GM18870 (cell line): Measurements from ENCODE around the gene UVRAG.

ENCODE experiments used
- ATAC-seq: cut with Tn5 transposase; IDR thresholded peaks from one replicate; pipeline ENCODE4 v1.9.1; 2021; ENCODE audit warnings: moderate library complexity; ENCODE audit not compliant: unreplicated experiment

Gene UVRAG

GRCh38 chr11:76177250-76177686 is 362.3 kb downstream of the UVRAG start:
- no peak for ATAC-seq

- ATAC-seq, result no peak
Observed at GRCh38 chr11:76179147-76179546, 364.1 kb downstream of the UVRAG start.

- no peak for ATAC-seq
Observed at GRCh38 chr11:76181371-76181770, 366.4 kb downstream of the UVRAG start.

GRCh38 chr11:76184551-76184993 is 369.6 kb downstream of the UVRAG start:
- no peak for ATAC-seq

GRCh38 chr11:76185511-76185910 is 370.5 kb downstream of the UVRAG start:
- no peak for ATAC-seq

GRCh38 chr11:76185931-76186401 is 371.0 kb downstream of the UVRAG start:
- ATAC-seq, result no peak

GRCh38 chr11:76186776-76187279 is 371.8 kb downstream of the UVRAG start:
- no peak for ATAC-seq

GRCh38 chr11:76188873-76189272 is 373.9 kb downstream of the UVRAG start:
- ATAC-seq, result no peak

GRCh38 chr11:76189682-76190081 is 374.7 kb downstream of the UVRAG start:
- ATAC-seq, result no peak

GRCh38 chr11:76190376-76190775 is 375.4 kb downstream of the UVRAG start:
- no peak for ATAC-seq
